Measurements from ENCODE around the gene HIGD2B.
"Not testable (repeated sequence)": the region's sequence is repeated elsewhere in the genome, so short reads cannot be mapped to it uniquely, and the experiment has no call there.

HIGD2B gene

DNA sequence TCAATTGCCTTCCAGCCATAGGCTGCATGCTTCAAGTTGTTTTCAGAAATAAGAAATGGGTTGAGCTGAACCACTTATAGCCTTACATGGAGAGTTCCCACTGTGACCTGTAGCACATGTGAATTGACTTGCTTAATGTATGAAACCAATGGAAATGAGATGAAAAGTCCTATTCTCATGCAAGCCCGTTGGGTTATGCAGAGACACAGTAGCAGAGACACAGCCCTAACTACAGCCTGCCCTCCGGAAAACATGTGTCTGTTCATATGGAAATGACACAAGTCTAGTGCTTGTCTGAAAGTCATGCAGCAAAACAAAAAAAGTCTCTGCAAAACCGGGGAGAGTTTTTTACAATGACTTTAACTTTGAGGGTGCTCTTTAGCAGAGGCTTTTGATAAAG lies 14.5 kb downstream of the HIGD2B start:
- DNase-seq, result no peak

DNA sequence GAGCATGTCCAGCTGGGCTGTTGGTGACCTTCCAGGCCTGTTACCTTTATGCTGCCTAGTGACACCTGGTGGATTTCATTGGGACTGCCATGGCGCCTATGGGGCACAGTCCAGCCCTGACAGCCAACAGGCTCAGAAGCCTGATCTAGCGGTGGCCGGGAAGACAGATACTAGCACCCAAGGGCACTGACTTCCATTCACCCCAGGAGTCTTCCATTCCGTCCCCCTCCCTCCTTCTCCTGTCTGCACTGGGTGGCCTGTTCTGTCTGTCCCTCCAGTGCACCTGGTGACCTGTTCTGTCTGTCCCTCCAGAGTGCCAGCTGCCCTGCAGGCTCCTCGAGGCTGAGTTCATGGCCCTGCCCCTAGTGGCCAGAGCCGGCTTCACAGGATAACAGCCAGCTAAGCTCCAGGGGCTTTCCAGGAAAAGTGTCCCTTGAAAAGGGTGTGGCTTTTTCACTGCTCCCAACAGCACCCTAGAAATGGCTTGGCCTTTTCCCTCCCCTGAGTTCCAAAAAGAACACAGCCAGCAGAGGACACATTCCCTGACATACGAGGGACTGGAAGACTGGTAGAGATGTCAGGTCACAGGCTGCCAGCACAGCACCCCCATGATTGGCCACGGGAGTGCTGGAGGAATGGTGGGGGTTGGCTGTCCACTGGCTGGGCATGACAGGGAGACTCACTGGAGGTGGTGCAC lies 15.2 kb downstream of the HIGD2B start:
- DNase-seq, result not testable (repeated sequence)

DNA sequence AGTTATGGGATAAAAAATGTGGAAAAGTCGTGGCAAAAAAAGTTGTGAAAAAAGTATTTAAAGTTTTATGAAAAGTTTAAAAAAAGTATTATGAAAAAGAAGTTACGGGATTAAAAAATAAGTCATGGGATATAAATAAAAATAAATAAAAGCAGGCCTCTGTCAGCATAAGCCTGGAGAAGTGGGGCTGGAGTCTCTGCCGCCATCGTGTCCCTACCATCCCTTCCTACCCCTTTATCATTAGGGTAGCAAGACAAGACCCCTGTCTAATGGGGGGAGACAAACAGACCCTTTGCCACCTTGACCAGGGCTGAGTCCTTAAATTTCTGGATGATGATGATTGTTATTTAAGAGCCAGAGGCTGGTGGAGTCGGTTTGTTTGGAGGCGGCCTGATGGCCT lies 16.2 kb downstream of the HIGD2B start:
- DNase-seq, result not testable (repeated sequence)

DNA sequence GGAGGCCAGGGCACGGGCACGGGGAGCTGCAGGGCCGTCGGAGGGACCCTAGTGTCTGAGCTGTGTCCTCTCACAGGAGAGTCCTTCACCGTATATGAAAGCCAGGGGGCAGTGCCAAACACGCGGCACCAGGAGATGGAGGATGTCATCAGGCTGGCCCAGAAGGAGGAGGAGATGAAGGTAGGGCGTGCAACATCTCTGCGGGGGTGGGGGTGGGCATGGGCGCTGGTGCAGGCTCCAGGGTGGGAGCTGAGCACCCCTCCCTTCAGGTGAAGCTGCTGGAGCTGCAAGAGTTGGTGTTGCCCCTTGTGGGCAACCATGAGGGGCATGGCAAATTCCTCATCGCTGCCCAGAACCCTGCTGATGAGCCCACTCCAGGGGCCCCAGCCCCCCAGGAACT lies 20.3 kb downstream of the HIGD2B start:
- not testable (repeated sequence) for DNase-seq

GRCh38 chr15:72663931-72664330 lies 22.1 kb downstream of the HIGD2B start:
- DNase-seq, result not testable (repeated sequence)

DNA sequence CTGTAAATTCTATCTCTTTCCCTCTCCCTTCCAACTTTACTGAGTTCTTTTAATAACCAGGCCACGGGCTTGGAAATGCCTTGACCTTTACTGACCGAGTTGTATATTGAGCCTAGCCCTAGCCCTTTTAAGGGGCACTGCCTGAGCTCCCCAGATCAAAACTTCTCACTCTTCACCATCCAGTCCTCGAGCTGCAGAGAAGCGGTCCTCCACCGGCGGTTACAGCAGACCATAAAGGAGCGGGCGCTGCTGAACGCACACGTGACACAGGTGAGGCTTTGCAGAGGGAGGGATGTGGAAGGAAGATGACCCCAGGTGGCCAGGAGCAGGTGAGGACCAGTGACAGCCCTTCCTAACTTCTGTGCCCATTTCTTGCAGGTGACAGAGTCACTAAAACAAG lies 24.9 kb downstream of the HIGD2B start:
- not testable (repeated sequence) for DNase-seq

- not testable (repeated sequence) for DNase-seq
Measured at GRCh38 chr15:72656014-72656413, 30.0 kb downstream of the HIGD2B start.

DNA sequence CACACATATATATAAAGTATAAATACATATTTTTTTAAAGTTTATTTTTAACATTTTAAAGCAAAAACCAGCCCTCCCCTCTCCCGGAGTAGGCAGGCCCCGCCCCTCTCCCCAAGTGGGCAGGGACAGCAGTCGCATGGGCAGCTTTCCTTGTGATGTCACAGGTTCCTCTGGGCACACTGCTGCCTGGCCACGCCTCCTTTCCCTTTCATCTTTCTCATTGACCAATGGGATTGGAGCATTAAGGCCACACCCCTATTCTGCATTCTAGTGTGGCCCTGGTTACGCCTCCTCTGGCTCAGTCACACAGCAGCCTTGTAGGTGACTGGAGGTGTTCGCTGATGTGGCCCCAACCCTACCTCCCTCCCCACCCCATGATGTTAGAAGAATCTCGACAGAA lies 31.6 kb downstream of the HIGD2B start, which contains the start of gene GOLGA6B:
Gene GOLGA6B (plus strand): TSS at position 301 of the 400 bp plus-strand sequence. CDS start 41 bp downstream, at position 342.
- DNase-seq, result not testable (repeated sequence)

- not testable (repeated sequence) for DNase-seq
Measured at GRCh38 chr15:72648631-72649253, 37.2 kb downstream of the HIGD2B start.

- not testable (repeated sequence) for DNase-seq
Measured at GRCh38 chr15:72642271-72642670, 43.7 kb downstream of the HIGD2B start.

- not testable (repeated sequence) for DNase-seq
Measured at GRCh38 chr15:72639759-72640483, 46.1 kb downstream of the HIGD2B start.

DNA sequence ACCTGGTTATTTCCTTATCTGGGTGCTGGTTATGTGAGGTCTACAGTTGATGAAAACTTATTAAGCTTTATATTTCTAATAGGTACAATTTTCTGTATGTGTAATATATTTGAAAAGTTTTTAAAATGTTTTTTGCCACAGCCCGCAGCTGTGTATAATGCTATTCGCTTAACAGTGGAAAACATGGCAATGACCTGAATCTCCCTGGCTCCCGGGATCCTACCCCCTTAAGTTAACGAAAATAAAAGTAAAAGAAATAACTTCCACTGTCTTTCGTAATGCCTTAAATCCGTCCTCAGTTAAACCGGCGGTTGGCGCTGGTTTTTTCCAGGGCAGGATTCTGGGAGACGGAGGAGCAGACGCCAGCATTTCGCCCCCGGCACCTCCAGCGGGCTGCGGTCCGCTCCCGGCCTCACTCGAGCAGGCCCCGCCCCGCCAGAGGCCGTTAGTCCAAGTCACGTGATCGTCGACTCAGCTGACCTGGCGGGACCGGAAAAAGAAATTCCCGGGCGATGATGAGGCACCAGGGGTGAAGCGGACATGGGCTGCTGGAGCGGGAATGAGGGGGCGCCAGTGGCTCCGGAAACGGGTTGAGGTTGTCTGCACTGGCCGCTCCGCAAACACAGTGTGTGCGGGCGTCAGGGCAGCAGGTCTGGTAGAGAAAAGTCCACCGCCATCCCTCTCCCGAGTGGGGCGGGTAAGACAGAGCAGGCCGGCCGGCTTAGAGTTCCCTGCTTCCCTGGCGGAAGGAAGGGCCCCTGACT lies 49.3 kb downstream of the HIGD2B start:
- DNase-seq, result not testable (repeated sequence)

DNA sequence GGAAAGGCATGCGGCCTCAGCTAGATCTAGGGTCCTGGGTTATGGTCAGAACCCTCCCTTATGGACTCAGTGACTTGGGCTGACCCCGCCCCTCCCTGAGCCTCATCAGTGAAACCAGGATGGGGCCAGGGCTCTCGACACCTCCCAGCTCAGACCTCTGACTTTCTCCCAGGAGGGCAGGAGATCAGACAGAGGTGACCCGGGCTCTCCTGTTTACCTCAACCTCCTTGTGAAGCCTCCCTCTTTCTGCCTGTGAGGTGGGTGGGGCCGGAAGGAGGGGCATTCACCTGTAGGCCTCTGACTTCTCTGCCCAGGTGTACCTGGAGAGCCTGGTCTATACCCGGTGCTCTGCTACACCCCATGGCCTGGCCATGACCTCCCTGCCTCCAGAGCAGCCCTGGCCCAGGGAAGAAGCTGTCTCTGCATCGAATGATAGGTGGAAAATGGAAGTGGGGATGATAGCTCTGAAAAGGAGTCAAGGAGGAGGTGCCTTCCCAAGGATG lies 56.9 kb downstream of the HIGD2B start:
- not testable (repeated sequence) for DNase-seq

GRCh38 chr15:72628249-72629067 lies 57.5 kb downstream of the HIGD2B start:
- not testable (repeated sequence) for DNase-seq

DNA sequence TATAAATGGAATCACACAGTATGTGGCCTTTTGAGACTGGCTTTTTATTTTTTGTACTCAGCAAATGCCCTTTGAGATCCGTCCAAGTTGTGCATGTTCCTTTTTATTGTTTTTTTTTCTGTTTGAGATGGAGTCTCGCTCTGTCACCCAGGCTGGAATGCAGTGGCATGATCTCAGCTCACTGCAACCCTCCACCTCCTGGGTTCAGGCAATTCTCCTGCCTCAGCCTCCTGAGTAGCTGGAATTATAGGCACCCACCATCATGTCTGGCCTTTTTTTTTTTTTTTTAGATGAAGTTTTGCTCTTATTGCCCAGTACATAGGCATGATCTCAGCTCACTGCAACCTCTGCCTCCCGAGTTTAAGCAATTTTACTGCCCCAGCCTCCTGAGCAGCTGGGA lies 59.8 kb downstream of the HIGD2B start:
- DNase-seq, result not testable (repeated sequence)

Measured in NCI-H146 (cell line).